NCI-H1417 treated with DMSO at 0.1 percent for 48 hours (cell line): ENCODE data around the gene SNX13.

Experiments used
- DNase-seq: peaks from one replicate; lab custom pipeline; 2025; lab: John Stamatoyannopoulos, UW

SNX13 gene, protein sequence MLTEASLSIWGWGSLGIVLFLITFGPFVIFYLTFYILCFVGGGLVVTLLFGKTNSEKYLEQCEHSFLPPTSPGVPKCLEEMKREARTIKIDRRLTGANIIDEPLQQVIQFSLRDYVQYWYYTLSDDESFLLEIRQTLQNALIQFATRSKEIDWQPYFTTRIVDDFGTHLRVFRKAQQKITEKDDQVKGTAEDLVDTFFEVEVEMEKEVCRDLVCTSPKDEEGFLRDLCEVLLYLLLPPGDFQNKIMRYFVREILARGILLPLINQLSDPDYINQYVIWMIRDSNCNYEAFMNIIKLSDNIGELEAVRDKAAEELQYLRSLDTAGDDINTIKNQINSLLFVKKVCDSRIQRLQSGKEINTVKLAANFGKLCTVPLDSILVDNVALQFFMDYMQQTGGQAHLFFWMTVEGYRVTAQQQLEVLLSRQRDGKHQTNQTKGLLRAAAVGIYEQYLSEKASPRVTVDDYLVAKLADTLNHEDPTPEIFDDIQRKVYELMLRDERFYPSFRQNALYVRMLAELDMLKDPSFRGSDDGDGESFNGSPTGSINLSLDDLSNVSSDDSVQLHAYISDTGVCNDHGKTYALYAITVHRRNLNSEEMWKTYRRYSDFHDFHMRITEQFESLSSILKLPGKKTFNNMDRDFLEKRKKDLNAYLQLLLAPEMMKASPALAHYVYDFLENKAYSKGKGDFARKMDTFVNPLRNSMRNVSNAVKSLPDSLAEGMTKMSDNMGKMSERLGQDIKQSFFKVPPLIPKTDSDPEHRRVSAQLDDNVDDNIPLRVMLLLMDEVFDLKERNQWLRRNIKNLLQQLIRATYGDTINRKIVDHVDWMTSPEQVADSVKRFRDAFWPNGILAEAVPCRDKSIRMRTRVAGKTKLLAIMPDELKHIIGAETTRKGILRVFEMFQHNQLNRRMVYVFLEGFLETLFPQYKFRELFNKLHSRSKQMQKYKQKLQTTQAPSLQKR

DNA sequence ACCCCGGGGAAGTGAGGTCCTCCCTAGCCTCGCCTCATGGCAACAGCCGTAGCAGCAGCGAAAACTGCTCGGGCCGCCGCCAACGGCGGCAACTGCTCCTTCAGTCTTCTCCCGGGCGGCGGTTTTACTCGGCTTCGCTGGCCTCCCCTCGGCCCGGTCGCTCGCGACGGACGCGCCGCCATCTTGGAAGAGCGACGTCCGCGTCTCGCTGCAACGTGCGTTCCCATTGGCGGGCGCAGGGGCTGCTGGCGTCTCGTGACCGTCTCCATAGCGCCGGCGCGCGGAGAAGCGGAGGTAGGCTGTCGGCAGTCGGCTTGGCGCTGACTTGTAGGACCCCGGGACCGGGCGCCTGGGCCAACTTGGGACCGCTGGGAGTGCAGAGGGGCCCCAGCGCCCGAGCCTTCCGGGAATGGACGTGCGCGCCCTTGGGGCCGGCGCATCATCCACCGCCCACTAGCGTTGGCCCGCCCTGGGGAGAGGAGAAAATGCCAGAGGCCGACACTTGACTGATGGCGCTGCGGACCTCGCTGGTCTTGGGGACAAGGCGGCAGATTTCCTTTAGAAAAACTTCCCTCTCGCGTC lies at the start of gene SNX13:
Gene SNX13 (minus strand): TSS at position 193 of the 582 bp plus-strand sequence. CDS start 199 bp downstream, outside the sequence.
- peak; percentile 45 for DNase-seq

DNA sequence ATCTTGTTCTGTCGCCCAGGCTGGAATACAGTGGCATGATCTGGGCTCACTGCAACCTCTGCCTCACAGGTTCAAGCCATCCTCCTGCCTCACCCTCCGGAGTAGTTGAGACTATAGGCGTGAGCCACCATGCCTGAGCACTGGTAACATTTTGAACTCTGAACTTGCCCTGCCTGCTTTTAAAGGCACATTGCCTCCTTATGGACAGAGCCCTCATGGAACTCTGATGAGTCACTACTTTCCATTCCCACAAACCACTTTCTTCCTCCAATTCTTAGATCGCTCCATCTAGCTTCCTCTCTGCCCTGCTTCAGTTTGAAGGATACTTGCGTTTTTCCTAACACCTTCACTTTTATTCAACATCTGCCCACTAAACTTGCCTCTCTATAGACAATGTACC lies 49.3 kb upstream of the SNX13 start:
- no peak for DNase-seq

DNA sequence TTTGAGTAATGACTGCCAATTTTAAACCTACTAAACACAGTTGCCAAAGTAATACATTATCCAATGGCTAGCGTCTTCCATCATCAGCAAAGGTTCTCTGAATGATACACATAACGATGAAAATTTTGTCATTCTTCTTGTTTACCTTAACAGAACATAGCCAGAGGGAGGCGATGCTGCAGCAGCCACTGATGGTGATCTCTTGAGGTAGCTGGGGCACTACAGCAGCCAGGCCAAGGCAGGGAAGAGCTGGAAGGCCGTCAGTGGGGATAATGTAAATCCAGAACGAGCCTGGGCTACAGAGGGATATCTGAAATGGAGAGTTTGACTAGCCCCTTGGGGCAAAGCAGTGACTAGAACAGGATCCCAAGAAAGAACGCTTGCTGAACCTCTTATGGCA lies 48.6 kb upstream of the SNX13 start:
- DNase-seq: no peak

DNA sequence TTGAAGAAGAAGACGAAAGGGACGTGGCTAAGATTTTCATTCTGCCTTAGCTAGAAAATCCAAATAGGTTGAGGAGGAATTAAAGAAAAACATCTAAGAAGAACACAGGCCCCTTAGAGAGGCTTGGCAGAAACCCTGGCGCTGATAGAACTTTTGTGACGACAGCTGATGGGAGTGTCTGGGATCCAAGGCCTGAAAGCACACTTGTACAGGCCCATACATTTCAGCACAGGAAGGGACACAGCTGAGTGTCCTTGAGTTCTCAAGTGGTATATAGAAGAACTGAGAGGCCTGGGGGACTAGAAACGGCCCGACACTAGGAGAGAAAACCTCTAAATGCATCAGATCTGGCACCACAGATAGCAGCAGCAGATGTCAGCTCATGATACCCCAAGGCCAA lies 47.8 kb upstream of the SNX13 start:
- DNase-seq: no peak

DNA sequence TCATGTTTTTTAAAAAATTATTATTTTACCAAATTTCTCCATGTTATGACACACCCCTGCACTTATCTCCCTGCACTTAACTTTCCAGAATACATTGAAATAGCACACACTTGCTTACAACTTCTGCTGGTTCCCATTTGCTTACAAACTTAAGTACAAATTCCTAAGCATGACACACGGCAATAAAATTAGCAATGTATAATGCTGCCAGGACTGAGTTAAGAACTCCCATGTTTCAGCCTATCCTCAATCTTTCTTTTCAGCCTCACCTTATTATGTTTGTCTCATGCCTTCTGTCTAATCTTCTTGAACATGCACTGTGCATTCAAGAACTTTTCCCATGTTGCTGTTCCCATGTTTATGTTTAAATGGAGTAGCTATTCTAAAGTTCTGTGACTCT lies 46.6 kb upstream of the SNX13 start:
- no peak for DNase-seq

DNA sequence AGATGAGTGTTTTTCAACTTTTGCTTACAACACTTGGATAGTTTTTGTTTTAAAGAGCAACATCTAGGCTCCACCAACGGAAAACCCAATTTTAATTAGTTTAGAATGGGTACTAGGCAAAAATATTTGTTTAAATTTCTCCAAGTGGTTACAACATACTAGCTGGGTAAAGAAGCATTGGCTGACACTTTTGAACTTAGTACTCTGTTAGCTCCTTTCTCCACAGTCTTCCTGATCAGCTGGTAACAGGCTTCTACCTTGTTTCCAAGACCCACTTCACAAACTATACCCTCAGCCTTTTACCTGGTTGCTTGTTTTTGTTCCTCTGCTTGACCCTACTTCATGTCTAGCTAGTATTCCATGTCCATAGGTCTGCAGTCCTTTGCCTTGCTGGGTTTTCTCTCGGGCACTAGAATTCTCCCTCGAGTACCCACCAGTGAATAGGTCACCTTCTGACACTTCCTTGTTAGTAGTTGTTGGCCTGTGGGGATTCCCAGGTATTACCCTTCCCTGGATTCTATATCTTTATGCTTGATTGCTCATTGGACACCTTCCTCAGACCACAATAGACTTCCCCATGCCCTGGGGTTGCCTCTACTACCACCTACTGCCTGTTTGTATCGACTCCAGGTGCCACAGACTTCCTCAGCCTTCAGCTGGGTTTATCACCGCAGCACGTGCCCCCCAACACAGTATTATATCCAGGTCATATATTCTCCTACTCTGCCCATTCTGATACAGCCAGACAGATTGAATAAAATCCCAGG lies 45.4 kb upstream of the SNX13 start:
- DNase-seq: no peak

DNA sequence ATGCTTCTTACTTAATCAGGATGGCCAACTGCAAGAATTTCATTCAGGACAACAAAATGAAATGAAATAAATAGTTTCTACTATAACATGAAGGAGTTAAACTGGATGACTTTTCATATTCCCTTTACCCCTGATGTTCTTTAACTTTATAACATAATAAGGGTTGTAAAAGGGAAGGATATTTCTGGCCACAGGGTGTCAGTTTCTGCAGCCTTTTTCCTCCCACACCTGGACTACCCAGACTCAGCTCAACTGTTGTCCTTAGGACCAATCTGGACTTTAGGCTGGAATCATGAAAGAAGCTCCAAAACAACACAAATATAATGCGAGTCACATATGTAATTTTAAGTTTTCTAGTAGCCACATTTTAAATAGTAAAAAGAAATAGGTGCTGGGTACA lies 44.0 kb upstream of the SNX13 start:
- no peak for DNase-seq

DNA sequence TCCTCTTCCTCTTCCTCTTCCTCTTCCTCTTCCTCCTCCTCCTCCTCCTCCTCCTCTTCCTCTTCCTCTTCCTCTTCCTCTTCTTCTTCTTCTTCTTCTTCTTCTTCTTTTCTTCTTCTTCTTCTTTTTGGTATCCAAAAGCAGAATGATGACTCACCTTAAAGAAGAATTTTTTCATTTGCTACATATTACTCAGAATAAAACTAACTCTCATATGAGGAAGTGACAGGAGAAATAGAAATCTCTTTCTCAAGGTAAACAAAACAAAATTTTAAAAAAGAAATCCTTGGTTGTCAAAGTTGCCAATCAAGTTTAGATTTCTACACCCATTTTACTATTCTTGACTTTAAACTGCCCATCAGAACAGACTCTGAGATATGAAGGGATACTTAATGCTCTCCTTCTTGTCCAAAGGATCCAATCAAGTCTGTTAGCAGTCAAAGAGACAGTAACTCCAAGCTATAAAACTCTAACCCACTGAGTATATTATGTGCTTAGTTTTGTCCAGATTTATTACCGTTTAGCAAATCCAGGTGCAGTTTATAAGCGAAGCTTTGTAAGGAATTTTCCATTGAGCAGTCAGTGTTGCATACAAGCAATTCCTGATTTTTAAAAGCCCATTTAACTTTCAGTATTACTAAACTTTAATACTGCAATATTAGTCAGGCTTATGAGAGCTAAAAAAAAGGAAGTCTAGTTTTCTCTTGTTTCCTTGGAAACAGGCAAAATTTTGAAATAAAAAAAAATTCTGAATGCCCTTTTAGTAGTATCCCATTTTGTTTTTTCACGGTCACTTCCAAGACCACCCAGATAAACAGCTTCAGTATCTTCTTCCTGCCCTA lies 43.1 kb upstream of the SNX13 start:
- DNase-seq: no peak

DNA sequence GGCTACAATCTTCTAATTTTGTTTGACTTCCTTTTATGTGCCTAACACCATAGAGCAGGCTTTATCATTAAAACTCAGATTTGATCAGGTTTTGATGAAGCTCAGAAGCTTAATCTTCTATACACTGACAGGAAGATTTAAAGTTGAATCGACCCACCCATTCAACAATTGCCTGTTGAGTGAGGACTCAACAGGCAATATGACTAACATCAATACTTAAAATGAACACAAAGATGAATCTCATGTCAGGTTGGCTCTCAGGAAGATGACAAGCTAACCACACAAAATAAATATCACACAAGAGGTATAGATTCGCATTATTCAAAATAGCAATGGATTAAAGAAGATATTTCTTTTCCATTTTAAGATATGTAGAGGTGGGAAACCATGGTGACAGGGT lies 36.7 kb upstream of the SNX13 start:
- no peak for DNase-seq

DNA sequence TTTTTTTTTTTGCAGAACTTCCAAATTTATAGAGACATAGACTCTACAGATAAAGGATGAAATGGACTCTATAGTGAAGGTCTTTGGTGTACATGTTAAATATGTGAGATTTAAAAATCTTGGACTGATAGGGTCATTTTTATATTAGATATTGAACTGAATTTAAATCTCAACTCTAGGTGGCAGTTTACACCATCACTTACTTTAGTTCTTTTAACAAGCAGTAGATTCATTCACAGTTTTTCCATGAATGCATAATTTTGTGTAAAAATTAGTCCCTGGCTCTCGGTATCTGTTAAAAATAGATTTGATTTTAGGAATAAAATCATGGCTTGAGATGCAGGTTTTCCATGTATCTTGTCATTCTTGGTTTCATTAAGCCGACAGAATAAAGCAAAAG lies 31.1 kb upstream of the SNX13 start:
- no peak for DNase-seq

DNA sequence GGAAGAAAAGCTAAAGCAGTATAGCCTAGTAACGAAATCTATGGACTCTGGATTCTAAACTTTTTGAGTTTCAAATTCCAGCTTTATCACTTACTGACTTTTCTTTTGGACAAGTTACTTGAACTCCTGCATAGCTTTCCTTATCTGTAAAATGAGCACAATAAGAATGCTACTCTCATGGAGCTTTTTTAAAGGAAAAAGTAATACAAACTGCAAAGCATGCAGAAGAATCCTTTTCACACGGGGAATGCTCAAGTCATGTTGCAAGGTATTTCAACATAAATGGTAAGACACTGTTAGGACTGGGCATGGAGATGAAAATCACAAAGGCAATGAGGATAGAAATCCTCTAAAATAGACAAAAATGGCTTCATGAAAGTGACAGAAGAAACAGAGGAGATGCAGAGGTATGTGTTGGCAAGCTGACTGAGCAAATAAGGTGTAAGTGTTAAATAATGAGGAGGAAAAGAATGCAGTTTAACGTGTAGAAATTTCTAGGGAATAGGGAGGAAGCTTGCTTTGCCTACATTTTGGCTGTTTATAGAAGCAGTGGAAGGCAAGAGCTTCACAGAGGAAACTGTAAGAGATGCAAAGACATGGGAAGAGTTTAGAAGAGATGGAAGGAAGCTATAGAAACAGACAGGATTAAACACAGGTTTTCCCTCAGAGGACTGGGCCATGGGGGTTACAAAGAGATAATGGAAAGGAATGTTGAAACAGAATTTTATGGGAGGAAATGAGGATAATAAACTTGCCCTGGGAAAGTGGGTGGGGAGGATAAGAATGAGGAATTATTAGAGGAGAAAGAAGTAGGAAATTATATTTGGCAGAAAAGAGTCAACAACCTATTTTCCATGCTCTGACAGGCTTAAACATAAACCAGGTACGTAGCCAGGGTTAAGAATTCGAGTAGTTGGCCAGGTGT lies 28.8 kb upstream of the SNX13 start:
- DNase-seq: no peak

DNA sequence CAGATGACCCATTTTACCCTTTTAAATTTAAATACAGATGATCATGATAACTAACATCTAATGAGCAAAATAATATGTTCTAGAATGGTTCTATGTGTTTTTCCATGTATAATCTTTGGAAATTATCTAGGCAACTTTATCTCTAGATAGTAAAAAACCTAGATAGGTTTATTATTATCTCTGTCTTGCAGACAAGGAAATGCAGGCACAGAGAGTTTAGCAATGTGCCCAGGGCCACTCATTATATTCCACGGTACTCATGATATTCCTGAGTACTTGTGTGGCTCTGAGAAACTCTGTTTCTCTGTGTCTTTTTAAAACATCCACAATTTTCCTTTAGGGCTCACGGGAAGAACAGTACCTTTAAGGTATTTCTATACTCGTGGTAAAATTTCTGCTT lies 26.4 kb upstream of the SNX13 start:
- no peak for DNase-seq

DNA sequence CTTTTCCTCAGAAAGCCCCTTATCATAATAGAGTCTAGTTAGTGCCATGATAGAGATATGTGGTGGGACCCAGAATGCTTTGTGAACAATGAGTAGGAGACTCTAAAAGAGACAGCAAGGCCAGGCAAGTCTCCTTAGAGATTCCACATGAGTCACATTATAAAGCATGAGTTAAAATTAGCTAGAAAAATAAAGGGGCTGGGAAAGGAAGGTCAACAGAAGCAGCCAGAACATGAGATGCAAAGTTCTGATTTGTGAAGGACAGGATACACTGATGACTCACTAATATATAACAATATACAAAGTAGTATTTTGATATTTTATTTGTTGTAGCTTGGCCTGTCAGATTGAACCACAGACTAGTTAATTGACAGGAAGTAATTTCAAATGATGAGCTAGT lies 25.3 kb upstream of the SNX13 start:
- no peak for DNase-seq

DNA sequence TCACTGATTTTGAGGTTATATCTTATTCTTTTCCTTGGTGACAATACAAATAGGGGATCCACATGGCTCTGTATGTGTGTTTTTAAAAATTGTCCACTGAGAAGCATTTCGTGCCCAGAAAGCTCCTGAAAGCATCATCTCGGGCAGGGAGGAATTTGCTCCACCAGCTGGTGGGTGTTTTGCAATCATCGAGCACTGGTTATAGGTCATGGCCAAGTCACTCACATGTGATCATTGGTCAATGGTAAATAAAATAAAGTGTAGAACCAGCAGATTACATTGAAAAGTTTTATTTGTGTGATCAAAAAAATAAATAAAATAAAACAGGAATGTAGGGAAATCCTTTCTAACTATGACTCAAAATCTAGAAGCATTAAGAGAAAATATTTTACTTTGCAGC lies 23.0 kb upstream of the SNX13 start:
- DNase-seq: no peak

DNA sequence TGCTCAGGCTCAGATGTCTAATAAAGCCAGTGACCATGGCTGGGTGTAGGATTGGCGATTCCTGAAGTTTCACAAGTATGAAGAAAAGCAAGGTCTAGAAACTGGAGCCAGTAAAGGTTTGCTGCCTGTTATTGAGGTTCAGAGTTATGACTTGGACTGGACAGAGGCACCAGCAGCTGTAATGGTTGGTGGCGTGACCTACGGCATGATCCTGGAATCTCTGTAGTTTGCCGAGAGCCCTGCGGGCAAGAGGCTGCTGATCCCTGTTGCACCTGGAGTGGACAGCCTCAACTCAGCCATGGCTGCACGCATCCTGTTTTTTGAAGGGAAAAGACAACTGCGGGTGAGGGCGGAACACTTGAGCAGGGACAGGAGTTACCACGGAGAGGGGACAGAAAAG lies 22.4 kb upstream of the SNX13 start:
- DNase-seq: no peak

DNA sequence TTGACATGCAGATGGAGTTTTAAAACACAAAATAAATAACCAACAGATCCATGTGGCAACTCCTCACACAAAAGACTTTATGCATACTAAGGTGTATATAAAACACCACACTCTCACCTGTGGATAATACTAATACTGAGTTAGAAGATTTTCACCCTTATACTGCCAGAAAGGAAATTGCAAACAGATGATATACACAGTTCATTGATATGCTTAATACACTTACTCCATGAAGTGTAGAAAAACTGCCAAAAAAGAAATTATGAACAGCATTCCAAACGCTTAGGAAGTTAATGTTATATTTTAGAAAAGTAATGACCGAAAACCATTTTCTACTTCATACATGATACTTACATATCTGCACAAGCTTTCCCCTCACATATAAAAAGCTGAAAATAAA lies 17.6 kb upstream of the SNX13 start:
- no peak for DNase-seq

DNA sequence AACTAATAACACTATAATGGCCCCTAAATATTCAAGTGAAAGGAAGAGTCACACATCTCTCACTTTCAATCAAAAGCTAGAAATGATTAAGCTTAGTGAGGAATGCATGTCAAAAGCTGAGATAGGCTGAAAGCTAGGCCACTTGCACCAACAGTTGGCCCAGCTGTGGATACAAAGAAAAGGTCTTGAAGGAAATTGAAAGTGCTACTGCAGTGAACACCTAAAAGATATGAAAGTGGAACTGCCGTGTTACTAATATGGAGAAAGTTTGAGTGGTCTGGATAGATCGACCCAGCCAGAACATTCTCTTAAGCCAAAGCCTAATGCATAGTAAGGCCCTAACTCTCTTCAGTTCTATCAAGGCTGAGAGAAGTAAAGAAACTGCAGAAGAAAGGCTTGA lies 12.1 kb upstream of the SNX13 start:
- no peak for DNase-seq

DNA sequence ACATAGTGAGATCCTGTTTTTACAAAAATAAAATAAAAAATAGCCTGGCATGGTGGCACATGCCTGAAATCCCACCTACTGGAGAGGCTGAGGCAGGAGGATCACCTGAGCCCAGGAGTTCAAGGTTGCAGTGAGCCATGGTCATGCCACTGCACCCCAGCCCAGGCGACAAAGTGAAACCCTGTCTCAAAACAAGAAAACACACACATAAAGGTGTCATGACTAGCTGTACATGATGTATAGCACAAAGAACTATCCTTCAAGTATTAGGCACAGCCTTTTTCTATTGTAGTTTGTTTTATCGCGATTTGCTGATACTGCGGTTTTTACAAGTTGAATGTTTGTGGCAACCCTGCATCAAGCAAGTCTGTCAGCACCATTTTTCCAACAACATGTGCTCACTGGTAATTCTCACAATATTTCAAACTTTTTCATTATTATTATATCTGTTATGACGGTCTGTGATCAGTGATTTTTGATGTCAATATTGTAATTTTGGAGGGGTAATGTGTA lies 11.5 kb upstream of the SNX13 start:
- DNase-seq: no peak

DNA sequence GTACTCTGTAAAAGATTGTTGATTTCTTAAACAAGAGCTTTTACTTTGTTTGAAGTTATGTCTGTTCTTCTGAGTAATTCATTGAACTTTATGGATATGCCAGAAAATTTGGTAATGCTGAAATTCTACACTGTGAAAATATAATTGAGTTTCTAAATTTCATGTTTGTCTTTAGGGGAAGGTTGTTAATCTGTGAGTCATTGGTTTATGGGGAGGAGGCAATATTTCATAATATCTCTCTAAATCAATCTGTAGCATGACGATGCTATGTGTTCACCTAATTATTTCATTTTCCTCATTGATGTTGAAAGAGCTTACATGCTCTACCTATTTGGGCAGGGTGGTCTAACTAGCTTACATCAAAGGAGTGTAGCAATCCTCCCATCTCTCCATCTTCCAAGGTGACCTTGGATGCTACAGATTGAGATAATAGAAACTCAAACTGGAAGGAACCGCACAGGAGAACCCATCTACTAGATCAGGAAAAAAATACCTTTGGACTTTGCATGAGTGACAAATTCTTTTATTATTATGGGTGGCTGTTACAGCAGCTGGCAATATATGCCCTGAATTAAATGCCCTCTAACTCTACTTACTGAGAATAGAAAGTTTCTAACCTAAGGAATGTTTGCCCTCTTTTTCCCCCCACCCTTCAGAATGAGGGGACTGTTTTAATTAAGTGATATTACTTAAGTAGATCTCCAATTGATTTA lies 8.4 kb upstream of the SNX13 start:
- DNase-seq: no peak
